Ureter (tissue), 1 donor: ENCODE measurements around the gene STS. TPM values are rescaled to one million over a fixed set of nuclear protein-coding genes. Genes with fewer than 3 reads are reported as not detected.

Experiments used
- DNase-seq: peaks from one replicate; pipeline ENCODE4 v3.0.0-alpha.2; 2020; ENCODE audit warnings: low spot score
- total RNA-seq: library from RNA; stranded (reverse); gene quantifications from one replicate; pipeline ENCODE4 v1.2.4, GENCODE V29; 2023
- donor health status: DM: yes; HTN: yes; CAD: no.

The STS gene
- total RNA-seq, 1 donor from 2014 or later: 26.4 TPM

GRCh38 chrX:7179446-7179845, 31.9 kb downstream of the STS start:
- no peak for DNase-seq

GRCh38 chrX:7184816-7185215, 37.3 kb downstream of the STS start:
- no peak for DNase-seq

GRCh38 chrX:7188672-7189071, 41.2 kb downstream of the STS start:
- DNase-seq: no peak

- DNase-seq: no peak
Measured at GRCh38 chrX:7190157-7190556, 42.6 kb downstream of the STS start.

- DNase-seq: no peak
Measured at GRCh38 chrX:7191681-7192110, 44.2 kb downstream of the STS start.

DNA sequence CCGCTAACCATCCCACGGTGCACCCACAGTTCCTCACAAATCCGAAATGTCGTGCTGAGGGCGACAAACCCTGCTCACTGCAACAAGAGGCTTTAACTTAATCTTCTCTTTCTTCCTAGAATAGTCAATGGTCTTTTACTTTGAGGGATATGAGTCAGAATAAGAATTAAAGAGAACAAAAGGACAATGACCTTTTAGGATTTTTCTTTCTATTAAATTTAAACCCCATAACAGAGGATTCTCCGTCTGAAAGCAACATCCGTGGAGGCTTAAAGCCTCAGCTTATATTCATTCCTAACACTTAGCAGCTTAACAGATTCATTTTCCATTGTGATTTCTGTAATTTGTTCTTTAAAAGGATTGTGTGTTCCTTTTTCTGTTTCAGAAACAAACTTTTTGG, 45.4 kb downstream of the STS start:
- DNase-seq: no peak

DNA sequence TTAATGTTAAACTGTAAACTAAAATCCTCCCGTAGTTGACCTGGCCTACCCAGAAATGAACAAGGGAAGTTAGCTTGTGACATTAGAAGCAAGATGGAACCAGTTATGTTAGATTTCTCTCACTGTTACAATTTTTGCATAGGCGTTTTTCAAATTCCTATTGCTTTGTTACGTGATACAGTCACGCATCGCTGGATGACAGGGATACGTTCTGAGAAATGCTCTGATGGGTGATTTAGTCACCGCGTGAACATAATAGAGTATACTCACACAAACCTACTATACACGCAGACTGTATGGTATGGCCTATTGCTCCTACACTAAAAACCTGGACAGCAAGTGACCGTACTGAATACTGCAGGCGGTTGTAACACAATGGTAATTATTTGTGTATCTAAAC, 47.1 kb downstream of the STS start:
- DNase-seq: no peak

Other genes starting within 250 kb of the STS start
- 33.7 TPM for gene PUDP, start 441 bp downstream of the STS start, total RNA-seq